HG03060 (cell line): Measurements from ENCODE around the gene M6PR.
"Not testable (repeated sequence)": the region's sequence is repeated elsewhere in the genome, so short reads cannot be mapped to it uniquely, and the experiment has no call there.

Source experiments
- ATAC-seq: cut with Tn5 transposase; IDR thresholded peaks from one replicate; pipeline ENCODE4 v1.9.1; 2021; ENCODE audit warnings: low read depth, moderate number of reproducible peaks; ENCODE audit not compliant: unreplicated experiment

M6PR gene

GRCh38 chr12:8914033-8914715 lies 35.3 kb downstream of the M6PR start, which contains the start of gene PHC1:
Gene PHC1, plus strand, starts transcription at chr12:8914509. Its CDS starts 3,169 bp downstream, at chr12:8917678.
- not testable (repeated sequence) for ATAC-seq

- no peak for ATAC-seq
Measured at GRCh38 chr12:8913702-8914032, 35.8 kb downstream of the M6PR start.

GRCh38 chr12:8912914-8913313 lies 36.5 kb downstream of the M6PR start:
- ATAC-seq: no peak

- ATAC-seq: no peak
Measured at GRCh38 chr12:8911606-8912268, 37.7 kb downstream of the M6PR start.

GRCh38 chr12:8909752-8910151 lies 39.7 kb downstream of the M6PR start:
- no peak for ATAC-seq

- no peak for ATAC-seq
Measured at GRCh38 chr12:8907513-8907912, 41.9 kb downstream of the M6PR start.

GRCh38 chr12:8906266-8907180 lies 42.9 kb downstream of the M6PR start:
- no peak for ATAC-seq

GRCh38 chr12:8905546-8905945 lies 43.9 kb downstream of the M6PR start:
- no peak for ATAC-seq

GRCh38 chr12:8904665-8905064 lies 44.8 kb downstream of the M6PR start:
- ATAC-seq: no peak

GRCh38 chr12:8903646-8904045 lies 45.8 kb downstream of the M6PR start:
- ATAC-seq: no peak

- not testable (repeated sequence) for ATAC-seq
Measured at GRCh38 chr12:8902703-8903102, 46.7 kb downstream of the M6PR start.

- ATAC-seq: no peak
Measured at GRCh38 chr12:8899830-8900229, 49.6 kb downstream of the M6PR start.

GRCh38 chr12:8897081-8897480 lies 52.4 kb downstream of the M6PR start:
- no peak for ATAC-seq

- ATAC-seq: no peak
Measured at GRCh38 chr12:8894986-8895385, 54.5 kb downstream of the M6PR start.

GRCh38 chr12:8894378-8894777 lies 55.1 kb downstream of the M6PR start:
- no peak for ATAC-seq

GRCh38 chr12:8891976-8892375 lies 57.5 kb downstream of the M6PR start:
- no peak for ATAC-seq
